ENCODE measurements around the gene FAM20A.

- TF ChIP-seq CTCF (IDR thresholded peaks at IDR 0.05) (no peak), POLR2AphosphoS5 (IDR thresholded peaks at IDR 0.05) (no peak), POLR2A (IDR thresholded peaks at IDR 0.05) (no peak)
These were observed 35.3 kb downstream of the FAM20A start for GRCh38 chr17:68565661-68566441.
